K562 (cell line): ENCODE data around the gene CCDC28B. TPM values are rescaled to one million over a fixed set of nuclear protein-coding genes. Genes with fewer than 3 reads are reported as not detected.
A peak's percentile ranks its signal among the peaks of the same experiment; 100 is the strongest.

Experiments
- ARHGAP35 ChIP-seq: fragments of 450-650 bp; IDR thresholded peaks from 2 replicates; pipeline ENCODE4 v1.6.1; 2018; ENCODE audit not compliant: partially characterized antibody
- ARID2 ChIP-seq: fragments of 450-650 bp; IDR thresholded peaks from 2 replicates; pipeline ENCODE4 v1.6.1; 2017; ENCODE audit warnings: antibody characterized with exemption, mild to moderate bottlenecking
- ATF1 ChIP-seq, 2 experiments: fragments of 450-650 bp in 1 of 2; IDR thresholded peaks; 2 replicates each; pipeline ENCODE4 v1.6.1; 2016; ENCODE audit warnings: missing compliant biosample characterization in 1 of 2, missing genetic modification characterization in 1 of 2
- CAMTA2 ChIP-seq: fragments of 250-450 bp; sonication (Bioruptor Pico); conservative IDR thresholded peaks from 2 replicates; pipeline ENCODE4 v1.5.1; 2022
- DIDO1 ChIP-seq: fragments of 450-650 bp; IDR thresholded peaks from 2 replicates; pipeline ENCODE4 v1.6.1; 2016; ENCODE audit warnings: low read depth, missing biosample characterization, missing genetic modification characterization
- FOS ChIP-seq: IDR thresholded peaks from 3 replicates; pipeline ENCODE4 v1.6.1; 2011; ENCODE audit not compliant: insufficient read length; ENCODE audit errors: extremely low read depth
- HMGN3 ChIP-seq: IDR thresholded peaks from 2 replicates; pipeline ENCODE4 v1.6.1; 2011; ENCODE audit warnings: borderline replicate concordance, low read depth, mild to moderate bottlenecking, mixed read lengths, low read length; ENCODE audit not compliant: insufficient read length; ENCODE audit errors: extremely low read depth
- KHSRP ChIP-seq: fragments of 450-650 bp; IDR thresholded peaks from 2 replicates; pipeline ENCODE4 v1.6.1; 2017
- MCM7 ChIP-seq, 2 experiments: fragments of 450-650 bp; IDR thresholded peaks; 2 replicates each; pipeline ENCODE4 v1.6.1; 2016 to 2018
- NELFE ChIP-seq: IDR thresholded peaks from 2 replicates; pipeline ENCODE4 v1.6.1; 2011; ENCODE audit warnings: mild to moderate bottlenecking; ENCODE audit not compliant: insufficient read depth, insufficient read length
- NFXL1 ChIP-seq: fragments of 450-650 bp; formaldehyde crosslinking; IDR thresholded peaks from 2 replicates; pipeline ENCODE4 v1.4.0; 2021; ENCODE audit warnings: mild to moderate bottlenecking
- NR4A1 ChIP-seq, 2 experiments: fragments of 250-450 bp in 1 of 2; fragments of 450-650 bp in 1 of 2; sonication (Bioruptor Pico) in 1 of 2; IDR thresholded peaks; 2 replicates each; pipeline versions ENCODE4 v1.4.0 to v1.6.1; 2016 to 2020; ENCODE audit warnings: mild to moderate bottlenecking in 2 of 2, missing compliant biosample characterization in 1 of 2, missing genetic modification characterization in 1 of 2, moderate library complexity in 1 of 2
- PYGO2 ChIP-seq: fragments of 450-650 bp; IDR thresholded peaks from 2 replicates; pipeline ENCODE4 v1.6.1; 2016; ENCODE audit warnings: mild to moderate bottlenecking, missing genetic modification characterization, moderate library complexity, missing compliant biosample characterization
- RB1 ChIP-seq: fragments of 450-650 bp; IDR thresholded peaks from 2 replicates; pipeline ENCODE4 v1.6.1; 2017; ENCODE audit warnings: low read depth, mild to moderate bottlenecking
- RBM25 ChIP-seq: fragments of 200-400 bp; formaldehyde crosslinking; IDR thresholded peaks from 2 replicates; pipeline ENCODE4 v1.6.1; 2018; ENCODE audit warnings: low read length, low read depth, moderate library complexity; ENCODE audit not compliant: severe bottlenecking
- RHOXF2B ChIP-seq: fragments of 250-450 bp; sonication (Bioruptor Pico); conservative IDR thresholded peaks from 2 replicates; pipeline ENCODE4 v1.5.1; 2021
- RUNX1 ChIP-seq: sonication (generic); IDR thresholded peaks from 2 replicates; pipeline ENCODE4 v1.6.1; 2016; ENCODE audit warnings: antibody characterized with exemption, low read depth
- SAFB2 ChIP-seq: fragments of 200-400 bp; formaldehyde crosslinking; IDR thresholded peaks from 2 replicates; pipeline ENCODE4 v1.6.1; 2018; ENCODE audit warnings: borderline replicate concordance, low read length, low read depth, moderate library complexity; ENCODE audit not compliant: severe bottlenecking
- ZNF23 ChIP-seq: fragments of 250-450 bp; sonication (Bioruptor Pico); IDR thresholded peaks from 2 replicates; pipeline ENCODE4 v1.4.0; 2020; ENCODE audit warnings: mild to moderate bottlenecking
- ZNF311 ChIP-seq: fragments of 250-450 bp; sonication (Bioruptor Pico); IDR thresholded peaks from 2 replicates; pipeline ENCODE4 v1.4.0; 2020; ENCODE audit warnings: mild to moderate bottlenecking, moderate library complexity
- polyA plus RNA-seq, 8 experiments: library from polyadenylated mRNA; depleted of rRNA in 4 of 8; stranded (reverse) in 5 of 8; unstranded in 3 of 8; fragments of >200 nt; fragmentation: Nextera tagmentation in 2 of 8; fragmentation: Illumina TruSeq in 1 of 8; extraction: Ambion mirVana in 2 of 8; extraction: Trizol in 1 of 8; gene quantifications; 2 replicates each; pipeline versions ENCODE4 v1.2.1 to v1.2.3, GENCODE V29; 2011 to 2014; ENCODE audit warnings: inconsistent platforms in 1 of 8, missing spikeins in 1 of 8
- total RNA-seq, 7 experiments: library from RNA; depleted of rRNA in 6 of 7; stranded (reverse); fragments of >200 nt in 6 of 7; fragmentation: Illumina TruSeq in 2 of 7; extraction: Trizol in 2 of 7; gene quantifications; 2 replicates each; pipeline versions ENCODE4 v1.2.1 to v1.2.3, GENCODE V29; 2011 to 2021; ENCODE audit warnings: low replicate concordance in 1 of 7
- TF ChIP-seq, protein P1 (sequence below): IDR thresholded peaks from 2 replicates; pipeline ENCODE4 v1.6.1; 2011; ENCODE audit warnings: borderline replicate concordance, low read depth, mild to moderate bottlenecking, moderate library complexity, low read length; ENCODE audit not compliant: insufficient read depth, poor library complexity, severe bottlenecking
- TF ChIP-seq, protein P2 (sequence below): sonication (generic); formaldehyde crosslinking; IDR thresholded peaks from 2 replicates; pipeline ENCODE4 v1.8.0; 2022; ENCODE audit warnings: mild to moderate bottlenecking, missing genetic modification reagents
- TF ChIP-seq, protein P3 (sequence below): sonication (generic); formaldehyde crosslinking; IDR thresholded peaks from 2 replicates; pipeline ENCODE4 v1.8.1; 2022; ENCODE audit warnings: missing genetic modification reagents
- TF ChIP-seq, protein P4 (sequence below): sonication (generic); formaldehyde crosslinking; IDR thresholded peaks from 2 replicates; pipeline ENCODE4 v1.8.1; 2023; ENCODE audit warnings: mild to moderate bottlenecking, missing genetic modification reagents

Gene CCDC28B
- total and polyA plus RNA-seq, 9 of the 15 experiments (the other 6 are each of a cell fraction or from before 2014, with no cell fraction given) = 5.7 to 54.5 (median 31.7) TPM

DNA sequence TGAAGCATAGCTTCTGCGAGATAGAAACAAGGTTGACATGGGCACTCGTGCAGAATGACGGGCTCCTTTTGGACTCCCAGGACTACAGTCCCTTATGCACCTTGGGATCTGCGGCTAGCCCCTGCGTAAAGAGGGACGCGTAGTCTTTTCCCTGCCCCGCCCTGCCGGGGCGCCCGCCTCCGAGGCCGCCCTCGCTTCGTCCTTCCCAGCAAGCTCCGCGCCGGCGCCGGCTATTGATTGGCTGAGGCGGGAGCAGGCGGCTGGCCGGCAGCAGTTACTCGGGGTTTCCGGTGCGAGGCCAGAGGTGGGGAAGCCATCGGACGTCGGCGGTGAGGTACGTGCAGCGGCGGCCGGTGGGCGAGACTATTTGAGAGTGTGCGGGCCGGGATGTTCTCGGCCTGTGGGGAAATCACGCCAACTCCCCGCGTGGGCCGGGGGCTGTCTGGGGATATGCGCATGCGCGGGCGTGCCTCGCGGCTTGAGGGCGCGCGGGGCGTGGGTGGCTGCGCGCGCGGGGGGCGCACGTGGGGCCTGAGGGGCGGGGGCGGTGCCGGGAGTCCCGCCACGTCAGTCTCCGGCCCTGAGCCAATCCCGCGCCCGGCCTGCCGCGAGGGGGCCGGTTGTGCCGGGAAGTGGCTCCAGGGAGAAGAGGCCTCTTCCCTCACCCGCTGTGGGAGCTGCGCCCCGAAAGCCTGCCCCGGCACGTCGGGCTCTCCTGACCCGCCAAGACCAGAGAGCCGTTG, 20.8 kb upstream of the CCDC28B start, which contains the start of gene TXLNA (continued):
- TF ChIP-seq, protein P1, sequence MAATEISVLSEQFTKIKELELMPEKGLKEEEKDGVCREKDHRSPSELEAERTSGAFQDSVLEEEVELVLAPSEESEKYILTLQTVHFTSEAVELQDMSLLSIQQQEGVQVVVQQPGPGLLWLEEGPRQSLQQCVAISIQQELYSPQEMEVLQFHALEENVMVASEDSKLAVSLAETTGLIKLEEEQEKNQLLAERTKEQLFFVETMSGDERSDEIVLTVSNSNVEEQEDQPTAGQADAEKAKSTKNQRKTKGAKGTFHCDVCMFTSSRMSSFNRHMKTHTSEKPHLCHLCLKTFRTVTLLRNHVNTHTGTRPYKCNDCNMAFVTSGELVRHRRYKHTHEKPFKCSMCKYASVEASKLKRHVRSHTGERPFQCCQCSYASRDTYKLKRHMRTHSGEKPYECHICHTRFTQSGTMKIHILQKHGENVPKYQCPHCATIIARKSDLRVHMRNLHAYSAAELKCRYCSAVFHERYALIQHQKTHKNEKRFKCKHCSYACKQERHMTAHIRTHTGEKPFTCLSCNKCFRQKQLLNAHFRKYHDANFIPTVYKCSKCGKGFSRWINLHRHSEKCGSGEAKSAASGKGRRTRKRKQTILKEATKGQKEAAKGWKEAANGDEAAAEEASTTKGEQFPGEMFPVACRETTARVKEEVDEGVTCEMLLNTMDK = peak; percentile 13
- TF ChIP-seq SAFB2 (no peak), ATF1 (CRISPR knock-in tag; IDR thresholded peaks at IDR 0.05) (no peak), ATF1 (tag; IDR thresholded peaks at IDR 0.05) (peak; percentile 92), ZNF311 (no peak), NFXL1 (CRISPR knock-in tag) (peak; percentile 83; the same call in 1 of the 2 replicates), RBM25 (peak; percentile 90), RHOXF2B (CRISPR knock-in tag) (no peak), PYGO2 (tag) (no peak), ZNF23 (CRISPR knock-in tag) (0 out of 2 replicates have a peak, but pooled peaks have one; percentile 23), RB1 (peak; percentile 89; the same call in 1 of the 2 replicates), CAMTA2 (peak; percentile 80; the same call in 1 of the 2 replicates), HMGN3 (peak; percentile 81), NELFE (no peak), MCM7 (IDR thresholded peaks at IDR 0.05) (no peak), FOS (no peak), RUNX1 (0 out of 2 replicates have a peak, but pooled peaks have one; percentile 10), DIDO1 (tag) (no peak), NR4A1 (CRISPR knock-in tag; IDR thresholded peaks at IDR 0.05) (peak; percentile 17), NR4A1 (tag; IDR thresholded peaks at IDR 0.05) (peak; percentile 89), ARHGAP35 (no peak), KHSRP (no peak), ARID2 (no peak)
- TF ChIP-seq, protein P2, sequence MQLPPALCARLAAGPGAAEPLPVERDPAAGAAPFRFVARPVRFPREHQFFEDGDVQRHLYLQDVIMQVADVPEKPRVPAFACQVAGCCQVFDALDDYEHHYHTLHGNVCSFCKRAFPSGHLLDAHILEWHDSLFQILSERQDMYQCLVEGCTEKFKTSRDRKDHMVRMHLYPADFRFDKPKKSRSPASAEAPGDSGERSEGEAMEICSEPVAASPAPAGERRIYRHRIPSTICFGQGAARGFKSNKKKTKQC (CRISPR knock-in tag) = peak; percentile 69; the same call in 1 of the 2 replicates
- TF ChIP-seq, protein P3, sequence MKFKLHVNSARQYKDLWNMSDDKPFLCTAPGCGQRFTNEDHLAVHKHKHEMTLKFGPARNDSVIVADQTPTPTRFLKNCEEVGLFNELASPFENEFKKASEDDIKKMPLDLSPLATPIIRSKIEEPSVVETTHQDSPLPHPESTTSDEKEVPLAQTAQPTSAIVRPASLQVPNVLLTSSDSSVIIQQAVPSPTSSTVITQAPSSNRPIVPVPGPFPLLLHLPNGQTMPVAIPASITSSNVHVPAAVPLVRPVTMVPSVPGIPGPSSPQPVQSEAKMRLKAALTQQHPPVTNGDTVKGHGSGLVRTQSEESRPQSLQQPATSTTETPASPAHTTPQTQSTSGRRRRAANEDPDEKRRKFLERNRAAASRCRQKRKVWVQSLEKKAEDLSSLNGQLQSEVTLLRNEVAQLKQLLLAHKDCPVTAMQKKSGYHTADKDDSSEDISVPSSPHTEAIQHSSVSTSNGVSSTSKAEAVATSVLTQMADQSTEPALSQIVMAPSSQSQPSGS (CRISPR knock-in tag) = no peak
- TF ChIP-seq, protein P4, sequence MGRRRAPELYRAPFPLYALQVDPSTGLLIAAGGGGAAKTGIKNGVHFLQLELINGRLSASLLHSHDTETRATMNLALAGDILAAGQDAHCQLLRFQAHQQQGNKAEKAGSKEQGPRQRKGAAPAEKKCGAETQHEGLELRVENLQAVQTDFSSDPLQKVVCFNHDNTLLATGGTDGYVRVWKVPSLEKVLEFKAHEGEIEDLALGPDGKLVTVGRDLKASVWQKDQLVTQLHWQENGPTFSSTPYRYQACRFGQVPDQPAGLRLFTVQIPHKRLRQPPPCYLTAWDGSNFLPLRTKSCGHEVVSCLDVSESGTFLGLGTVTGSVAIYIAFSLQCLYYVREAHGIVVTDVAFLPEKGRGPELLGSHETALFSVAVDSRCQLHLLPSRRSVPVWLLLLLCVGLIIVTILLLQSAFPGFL (CRISPR knock-in tag) = no peak
